MCF 10A (cell line): Measurements from ENCODE around the gene BIK. TPM values are rescaled to one million over a fixed set of nuclear protein-coding genes. Genes with fewer than 3 reads are reported as not detected.

Experiments used
- total RNA-seq: library from RNA; stranded (reverse); gene quantifications from 2 replicates; pipeline ENCODE4 v1.2.3, GENCODE V29; 2022

BIK gene
- total RNA-seq, 1 experiment from 2014 or later = 10.0 TPM

Other genes with a start within 250 kb of the BIK start
- gene PACSIN2, start 95.6 kb upstream of the BIK start, total RNA-seq = 66.5 and 67.3 TPM in 2 replicates
- 3.3 and 3.6 TPM in 2 replicates for gene TTLL1, start 21.4 kb upstream of the BIK start, total RNA-seq
- gene MCAT, start 32.6 kb downstream of the BIK start, total RNA-seq = 17.6 and 18.8 TPM in 2 replicates
- gene TSPO, start 40.8 kb downstream of the BIK start, total RNA-seq = 294 and 308 TPM in 2 replicates
- gene TTLL12, start 76.4 kb downstream of the BIK start, total RNA-seq = 40.9 and 61.0 TPM in 2 replicates
- gene SCUBE1, start 232.6 kb downstream of the BIK start, total RNA-seq = not detected in 2 replicates